ENCODE results near the gene STX11.
A peak's percentile ranks its signal among the peaks of the same experiment; 100 is the strongest.

The STX11 gene

DNA sequence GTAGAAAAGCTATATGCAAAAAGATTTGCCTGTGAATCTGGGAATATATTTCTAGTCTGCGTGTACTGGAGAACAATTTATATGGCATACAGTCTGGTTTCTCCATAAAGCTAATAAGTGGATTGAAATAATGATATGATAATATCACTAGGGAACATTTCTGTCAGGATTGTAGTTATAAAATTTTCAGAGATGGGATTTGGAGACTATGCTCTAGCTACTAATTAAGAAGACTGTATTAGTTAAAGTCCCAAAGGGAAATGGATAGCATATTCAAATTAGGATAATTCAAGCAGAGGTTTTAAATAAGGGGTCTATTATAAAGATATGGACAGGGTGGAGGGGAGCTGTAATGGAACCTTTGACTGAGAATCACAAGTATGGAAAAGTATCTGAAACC, 7.2 kb upstream of the STX11 start:
- no peak for DNase-seq (ENCODE audit: low read depth in 2 of 2)

GRCh38 chr6:144143878-144144277, 6.4 kb upstream of the STX11 start:
- no peak for DNase-seq (ENCODE audit: low read depth in 2 of 2)

- DNase-seq (ENCODE audit: low read depth in 2 of 2), result no peak
Observed at GRCh38 chr6:144144996-144145395, 5.3 kb upstream of the STX11 start.

- DNase-seq (ENCODE audit: low read depth in 2 of 2), result no peak
Observed at GRCh38 chr6:144145541-144145940, 4.8 kb upstream of the STX11 start.

DNA sequence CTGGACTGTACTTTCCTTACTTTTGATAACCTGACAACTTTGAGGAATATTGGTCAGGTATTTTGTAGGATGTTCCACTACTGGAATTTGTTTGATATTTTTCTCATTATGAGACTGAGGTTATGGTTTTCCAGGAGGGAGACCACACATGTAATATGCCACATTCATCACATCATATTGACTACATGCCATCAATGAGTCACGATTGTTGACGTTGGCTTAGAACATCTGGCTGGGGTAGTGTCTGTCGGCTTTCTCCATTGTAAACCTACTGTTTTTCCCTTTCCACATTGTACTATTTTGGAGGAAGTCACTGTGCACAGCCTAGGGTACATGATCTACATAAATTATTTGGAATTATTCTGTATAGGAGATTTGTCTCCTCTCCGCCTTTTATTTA, 1.4 kb upstream of the STX11 start:
- DNase-seq (ENCODE audit: low read depth in 2 of 2), result no peak

- no peak for DNase-seq (ENCODE audit: low read depth in 2 of 2)
Observed at GRCh38 chr6:144149558-144149893, 791 bp upstream of the STX11 start.

- peak; percentile 6 to 24 for DNase-seq (ENCODE audit: low read depth in 2 of 2)
Observed at GRCh38 chr6:144150710-144151657, 667 bp downstream of the STX11 start.

- no peak for DNase-seq (ENCODE audit: low read depth in 2 of 2)
Observed at GRCh38 chr6:144152334-144152900, 2.1 kb downstream of the STX11 start.

GRCh38 chr6:144153260-144153659, 2.9 kb downstream of the STX11 start:
- DNase-seq (ENCODE audit: low read depth in 2 of 2), result no peak

GRCh38 chr6:144153971-144154370, 3.7 kb downstream of the STX11 start:
- no peak for DNase-seq (ENCODE audit: low read depth in 2 of 2)

DNA sequence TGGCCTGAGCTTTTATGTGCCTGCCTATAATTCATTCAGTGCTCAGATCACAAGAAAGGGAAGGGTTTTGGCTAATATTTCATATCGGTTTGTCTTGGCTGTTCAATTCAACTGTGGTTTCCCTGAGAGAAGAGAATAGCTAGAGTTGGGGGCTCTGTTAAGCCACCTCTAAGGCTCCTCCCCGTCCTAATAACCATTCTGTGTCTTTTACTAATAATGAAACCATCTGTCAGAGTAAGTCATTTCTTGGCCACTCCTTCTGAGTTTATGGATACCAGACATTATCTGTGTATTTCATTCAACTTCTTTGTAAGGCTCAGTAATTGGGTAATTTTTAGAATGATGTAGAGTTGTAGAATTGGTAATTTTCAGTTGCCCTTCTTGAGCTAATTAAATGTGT, 5.2 kb downstream of the STX11 start:
- DNase-seq (ENCODE audit: low read depth in 2 of 2), result no peak

- no peak for DNase-seq (ENCODE audit: low read depth in 2 of 2)
Observed at GRCh38 chr6:144156338-144156737, 6.0 kb downstream of the STX11 start.

GRCh38 chr6:144156991-144157390, 6.7 kb downstream of the STX11 start:
- DNase-seq (ENCODE audit: low read depth in 2 of 2), result no peak

- DNase-seq (ENCODE audit: low read depth in 2 of 2), result no peak
Observed at GRCh38 chr6:144158133-144158532, 7.8 kb downstream of the STX11 start.

DNA sequence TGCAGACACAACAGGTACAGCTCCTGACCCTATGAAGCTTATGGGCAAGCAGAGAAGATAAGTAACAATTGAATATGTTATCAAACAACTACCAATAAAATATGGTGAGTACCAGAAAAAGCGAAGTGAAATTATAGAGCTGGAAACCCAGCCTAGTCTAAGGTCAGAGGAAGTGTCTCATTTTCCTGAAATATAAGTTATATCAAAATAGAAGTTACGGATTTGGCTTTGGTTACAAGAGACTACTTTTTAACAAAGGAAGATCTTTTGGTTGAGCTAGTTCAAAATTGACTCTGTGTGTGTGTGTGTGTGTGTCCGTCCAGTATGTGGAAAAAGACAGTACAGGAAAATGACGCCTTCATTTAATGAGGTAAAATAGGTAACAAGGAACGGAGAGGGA, 8.9 kb downstream of the STX11 start:
- no peak for DNase-seq (ENCODE audit: low read depth in 2 of 2)

- DNase-seq (ENCODE audit: low read depth in 2 of 2), result no peak
Observed at GRCh38 chr6:144159742-144160141, 9.4 kb downstream of the STX11 start.

GRCh38 chr6:144160431-144161005, 10.2 kb downstream of the STX11 start:
- DNase-seq (ENCODE audit: low read depth in 2 of 2), result no peak

GRCh38 chr6:144161975-144162374, 11.7 kb downstream of the STX11 start:
- DNase-seq (ENCODE audit: low read depth in 2 of 2), result no peak

- DNase-seq (ENCODE audit: low read depth in 2 of 2), result no peak
Observed at GRCh38 chr6:144162977-144163376, 12.7 kb downstream of the STX11 start.

GRCh38 chr6:144165784-144166183, 15.5 kb downstream of the STX11 start:
- no peak for DNase-seq (ENCODE audit: low read depth in 2 of 2)

DNA sequence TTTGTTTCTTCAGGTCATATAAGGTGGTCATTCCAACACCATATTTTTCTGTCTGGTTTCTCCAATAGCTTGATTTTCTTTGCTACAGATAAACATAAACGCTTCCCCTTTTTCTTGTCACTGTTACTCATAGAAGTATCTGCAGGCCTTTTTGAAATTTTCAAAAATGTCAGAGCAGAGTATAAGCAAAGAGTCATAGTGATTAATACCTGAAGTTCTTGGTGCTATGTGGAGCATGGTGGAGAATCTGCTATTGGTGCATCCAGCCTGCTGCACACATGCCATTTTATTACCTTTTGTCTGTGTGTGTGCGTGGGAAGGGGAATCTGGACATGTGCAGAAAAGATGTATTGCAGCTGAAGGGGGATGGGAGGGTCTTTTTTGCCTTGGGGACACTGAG, 19.7 kb downstream of the STX11 start:
- no peak for DNase-seq (ENCODE audit: low read depth in 2 of 2)

DNA sequence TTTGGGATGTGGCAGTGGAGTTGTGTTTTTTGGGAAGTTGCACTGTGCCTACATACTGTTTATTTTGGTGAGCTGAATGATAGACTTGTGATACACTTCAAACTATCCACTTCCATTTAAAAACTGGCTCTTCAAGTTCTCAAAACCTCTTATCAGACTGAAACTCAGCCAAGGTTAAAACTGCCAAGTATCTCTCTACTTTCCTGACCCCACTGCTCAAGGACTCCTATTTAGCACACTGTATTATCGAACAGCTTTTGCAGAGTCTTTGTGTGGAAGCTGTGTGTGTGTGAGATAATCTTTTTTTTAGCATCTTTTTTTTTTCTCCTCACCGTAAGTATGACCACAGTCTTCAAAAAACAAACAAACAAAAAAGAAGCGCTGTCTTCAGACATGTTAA, 21.1 kb downstream of the STX11 start:
- no peak for DNase-seq (ENCODE audit: low read depth in 2 of 2)

GRCh38 chr6:144174006-144174405, 23.7 kb downstream of the STX11 start:
- DNase-seq (ENCODE audit: low read depth in 2 of 2), result no peak

All from stimulated activated CD4-positive, alpha-beta T cell treated with anti-CD3 and anti-CD28 coated beads, Interleukin-1b, Interleukin-23, amount 100 ng/mL, for 1 hour (primary cell).